ENCODE data around the gene BMP10. TPM values are rescaled to one million over a fixed set of nuclear protein-coding genes. Genes with fewer than 3 reads are reported as not detected.

The BMP10 gene, protein sequence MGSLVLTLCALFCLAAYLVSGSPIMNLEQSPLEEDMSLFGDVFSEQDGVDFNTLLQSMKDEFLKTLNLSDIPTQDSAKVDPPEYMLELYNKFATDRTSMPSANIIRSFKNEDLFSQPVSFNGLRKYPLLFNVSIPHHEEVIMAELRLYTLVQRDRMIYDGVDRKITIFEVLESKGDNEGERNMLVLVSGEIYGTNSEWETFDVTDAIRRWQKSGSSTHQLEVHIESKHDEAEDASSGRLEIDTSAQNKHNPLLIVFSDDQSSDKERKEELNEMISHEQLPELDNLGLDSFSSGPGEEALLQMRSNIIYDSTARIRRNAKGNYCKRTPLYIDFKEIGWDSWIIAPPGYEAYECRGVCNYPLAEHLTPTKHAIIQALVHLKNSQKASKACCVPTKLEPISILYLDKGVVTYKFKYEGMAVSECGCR
- total RNA-seq (not detected), polyA plus RNA-seq (ENCODE audit: insufficient read length in 6 of 6) (not detected)
- long read RNA-seq, donor 1, result 0 reads
- long read RNA-seq, donor 2, result 0 reads
- long read RNA-seq, donor 3, result 0 reads
- long read RNA-seq, donor 4, result 0 reads
- long read RNA-seq, donor 5, result 0 reads
- long read RNA-seq, donor 6, result 0 reads
- long read RNA-seq, donor 7, result 0 reads
- long read RNA-seq, donor 8, result 0 reads
- long read RNA-seq, donor 9, result 0 reads
- long read RNA-seq, donor 10, result 0 reads
- long read RNA-seq, donor 11, result 0 reads
- long read RNA-seq, donor 12, result 0 reads

DNA sequence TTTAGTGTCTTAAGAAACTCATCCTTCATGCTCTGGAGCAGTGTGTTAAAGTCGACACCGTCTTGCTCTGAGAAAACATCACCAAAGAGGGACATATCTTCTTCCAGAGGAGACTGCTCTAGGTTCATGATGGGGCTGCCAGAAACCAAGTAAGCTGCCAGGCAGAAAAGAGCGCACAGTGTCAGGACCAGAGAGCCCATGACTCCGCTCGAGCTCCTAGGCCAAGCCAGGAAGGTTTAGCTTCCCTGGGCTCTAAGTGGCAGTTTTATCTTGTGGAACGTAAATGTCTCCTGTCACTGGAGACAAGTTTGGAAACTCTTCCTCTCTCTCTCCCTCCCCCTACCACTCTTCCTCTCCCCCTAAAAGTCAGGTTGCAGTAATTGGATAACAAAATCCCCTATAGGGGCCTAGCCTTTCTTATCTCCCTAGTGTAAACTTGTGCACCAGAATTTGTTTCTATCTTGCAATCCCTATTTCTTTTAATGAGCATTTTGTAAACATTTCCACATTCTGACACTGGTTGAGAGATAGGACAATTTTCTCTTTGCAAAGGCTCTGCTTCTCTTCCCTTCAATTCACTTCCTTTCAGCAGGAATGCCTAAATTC is at the start of gene BMP10:
TSS of gene BMP10 (minus strand) at position 239 of the 606 bp plus-strand sequence. CDS start at position 200, 39 bp downstream.
- TF ChIP-seq, protein P1, sequence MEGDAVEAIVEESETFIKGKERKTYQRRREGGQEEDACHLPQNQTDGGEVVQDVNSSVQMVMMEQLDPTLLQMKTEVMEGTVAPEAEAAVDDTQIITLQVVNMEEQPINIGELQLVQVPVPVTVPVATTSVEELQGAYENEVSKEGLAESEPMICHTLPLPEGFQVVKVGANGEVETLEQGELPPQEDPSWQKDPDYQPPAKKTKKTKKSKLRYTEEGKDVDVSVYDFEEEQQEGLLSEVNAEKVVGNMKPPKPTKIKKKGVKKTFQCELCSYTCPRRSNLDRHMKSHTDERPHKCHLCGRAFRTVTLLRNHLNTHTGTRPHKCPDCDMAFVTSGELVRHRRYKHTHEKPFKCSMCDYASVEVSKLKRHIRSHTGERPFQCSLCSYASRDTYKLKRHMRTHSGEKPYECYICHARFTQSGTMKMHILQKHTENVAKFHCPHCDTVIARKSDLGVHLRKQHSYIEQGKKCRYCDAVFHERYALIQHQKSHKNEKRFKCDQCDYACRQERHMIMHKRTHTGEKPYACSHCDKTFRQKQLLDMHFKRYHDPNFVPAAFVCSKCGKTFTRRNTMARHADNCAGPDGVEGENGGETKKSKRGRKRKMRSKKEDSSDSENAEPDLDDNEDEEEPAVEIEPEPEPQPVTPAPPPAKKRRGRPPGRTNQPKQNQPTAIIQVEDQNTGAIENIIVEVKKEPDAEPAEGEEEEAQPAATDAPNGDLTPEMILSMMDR (IDR thresholded peaks at IDR 0.05), result no peak
- no peaks in the 10 kb centered on the region for H3K36me3 ChIP-seq
- no peaks in the 10 kb centered on the region for H3K4me1 ChIP-seq
- intact Hi-C loops (cut with DNase I), result no loop called here
- no peaks in the 10 kb centered on the region for H3K27me3 ChIP-seq
- H3K4me3 ChIP-seq, result no peak within 1 kb of the TSS
- no peak for ATAC-seq
- H3K9me3 ChIP-seq, result no peaks in the 10 kb centered on the region
- H3K27ac ChIP-seq, result no peak within 1 kb of the TSS
- DNase-seq, result no peak

DNA sequence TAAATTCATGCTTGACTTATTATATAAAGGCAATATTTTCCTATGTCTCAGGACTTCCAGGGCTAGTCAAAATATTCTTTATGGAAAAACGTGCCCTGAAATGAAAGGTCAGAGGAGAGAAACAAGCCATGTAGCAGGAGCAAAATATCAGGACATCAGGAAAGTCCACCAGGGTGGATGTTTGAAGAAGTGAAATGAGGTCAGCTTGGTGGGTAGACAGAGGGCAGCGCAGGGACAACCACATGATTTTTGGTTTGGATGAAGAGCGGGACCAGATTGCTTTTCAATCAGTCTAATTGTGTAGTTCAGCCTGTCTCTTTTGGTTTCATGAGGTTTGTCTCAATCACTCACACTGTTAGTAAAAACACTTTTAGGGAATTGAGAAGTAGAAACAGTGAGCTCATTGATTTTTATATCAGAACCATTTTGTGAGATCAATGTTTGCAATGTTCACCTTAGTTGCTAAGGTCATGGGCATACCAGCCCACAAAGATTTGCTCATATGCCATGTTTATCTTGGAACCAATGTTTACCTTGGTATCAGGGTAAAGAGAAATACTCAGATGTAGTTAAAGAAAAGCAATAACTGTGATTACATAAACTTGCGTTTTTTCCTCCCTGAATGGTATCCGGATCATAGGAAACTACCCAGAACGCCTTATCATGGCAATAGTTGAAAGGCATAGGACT is 49.4 kb upstream of the BMP10 start:
- Histone ChIP-seq H3K4me1 (no peaks in the 10 kb centered on the region), H3K27me3 (no peaks in the 10 kb centered on the region), H3K9me3 (no peaks in the 10 kb centered on the region), H3K4me3 (no peak overlapping the region), H3K27ac (no peak overlapping the region), H3K36me3 (no peaks in the 10 kb centered on the region)
- TF ChIP-seq, protein P1 (IDR thresholded peaks at IDR 0.05), result no peak
- no peak for DNase-seq
- intact Hi-C loops (cut with DNase I), result loop anchor here in 1 of 2 donors (10.0 kb wide), 2 partner anchors 206 to 436 kb away; no protein-coding TSS in a partner anchor
- no peak for ATAC-seq

DNA sequence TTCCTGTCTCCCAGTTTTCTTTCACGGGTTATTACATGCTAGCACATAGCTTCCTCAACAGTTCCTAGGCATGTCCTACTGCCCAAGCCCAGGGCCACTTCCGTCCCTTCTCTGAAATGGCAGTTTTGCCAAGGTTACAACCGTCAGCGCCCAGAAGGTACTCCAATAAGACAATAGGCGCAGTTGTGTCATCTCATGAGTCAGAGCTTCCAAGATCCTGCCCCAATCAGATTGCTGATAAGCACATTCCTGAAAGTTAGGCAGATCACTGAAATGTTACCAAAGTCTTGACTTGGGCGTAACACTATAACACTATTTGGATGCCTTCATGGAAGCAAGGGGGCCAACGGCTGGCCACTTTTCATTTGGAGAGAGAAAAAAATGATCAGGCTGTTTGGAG is 47.3 kb upstream of the BMP10 start:
- Histone ChIP-seq H3K9me3 (no peaks in the 10 kb centered on the region), H3K27ac (no peak overlapping the region), H3K4me3 (no peak overlapping the region), H3K36me3 (no peaks in the 10 kb centered on the region), H3K4me1 (no peaks in the 10 kb centered on the region), H3K27me3 (no peaks in the 10 kb centered on the region)
- ATAC-seq (no peak), DNase-seq (no peak)
- intact Hi-C loops (cut with DNase I), result loop anchor here in 1 of 2 donors (10.0 kb wide), 1 partner anchor 174 kb away; no protein-coding TSS in a partner anchor
- TF ChIP-seq, protein P1 (IDR thresholded peaks at IDR 0.05), result no peak

DNA sequence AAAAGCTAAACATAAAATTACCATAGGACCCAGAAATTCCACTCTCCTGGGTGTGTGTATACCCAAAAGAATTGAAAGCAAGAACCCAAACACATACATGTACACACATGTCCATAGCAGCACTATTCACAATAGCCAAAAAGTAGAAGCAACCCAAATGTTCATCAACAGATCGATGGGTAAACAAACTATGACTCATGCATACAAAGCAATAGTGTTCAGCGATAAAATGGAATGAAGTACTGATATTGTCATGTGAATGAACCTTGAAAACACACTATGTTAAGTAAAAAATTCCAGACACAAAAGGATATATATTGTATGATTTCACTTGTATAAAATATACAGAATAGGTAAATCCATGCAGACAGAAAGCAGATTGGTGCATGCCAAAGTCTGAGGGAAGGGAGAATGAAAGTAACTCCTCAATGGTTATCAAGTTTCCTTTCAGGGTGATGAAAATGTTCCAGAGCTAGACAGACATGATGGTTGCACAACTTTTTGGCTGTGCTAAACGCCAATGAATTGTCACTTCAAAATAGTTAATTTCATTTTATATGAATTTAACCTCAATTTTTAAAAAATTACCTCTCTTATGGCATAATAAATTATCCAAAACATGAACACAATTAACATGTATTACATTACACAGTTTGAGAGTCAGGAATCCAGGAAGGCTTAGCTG is 46.0 kb upstream of the BMP10 start:
- H3K4me3 ChIP-seq, result no peak overlapping the region
- TF ChIP-seq, protein P1 (IDR thresholded peaks at IDR 0.05), result no peak
- no peaks in the 10 kb centered on the region for H3K36me3 ChIP-seq
- no peak overlapping the region for H3K27ac ChIP-seq
- ATAC-seq (no peak), DNase-seq (no peak)
- H3K9me3 ChIP-seq, result no peaks in the 10 kb centered on the region
- H3K4me1 ChIP-seq, result peaks cover 0 to 5% of the 10 kb centered on the region in 2 donors
- no peaks in the 10 kb centered on the region for H3K27me3 ChIP-seq
- intact Hi-C loops (cut with DNase I), result loop anchor here in 1 of 2 donors (10.0 kb wide), 1 partner anchor 172 kb away; no protein-coding TSS in a partner anchor

Measured in left lung (tissue), 14 donors.